GM21381 (cell line): ENCODE measurements around the gene YAP1.

Experiments used
- ATAC-seq: cut with Tn5 transposase; IDR thresholded peaks from one replicate; pipeline ENCODE4 v1.9.1; 2021; ENCODE audit warnings: mild to moderate bottlenecking, moderate library complexity; ENCODE audit not compliant: unreplicated experiment

The YAP1 gene

DNA sequence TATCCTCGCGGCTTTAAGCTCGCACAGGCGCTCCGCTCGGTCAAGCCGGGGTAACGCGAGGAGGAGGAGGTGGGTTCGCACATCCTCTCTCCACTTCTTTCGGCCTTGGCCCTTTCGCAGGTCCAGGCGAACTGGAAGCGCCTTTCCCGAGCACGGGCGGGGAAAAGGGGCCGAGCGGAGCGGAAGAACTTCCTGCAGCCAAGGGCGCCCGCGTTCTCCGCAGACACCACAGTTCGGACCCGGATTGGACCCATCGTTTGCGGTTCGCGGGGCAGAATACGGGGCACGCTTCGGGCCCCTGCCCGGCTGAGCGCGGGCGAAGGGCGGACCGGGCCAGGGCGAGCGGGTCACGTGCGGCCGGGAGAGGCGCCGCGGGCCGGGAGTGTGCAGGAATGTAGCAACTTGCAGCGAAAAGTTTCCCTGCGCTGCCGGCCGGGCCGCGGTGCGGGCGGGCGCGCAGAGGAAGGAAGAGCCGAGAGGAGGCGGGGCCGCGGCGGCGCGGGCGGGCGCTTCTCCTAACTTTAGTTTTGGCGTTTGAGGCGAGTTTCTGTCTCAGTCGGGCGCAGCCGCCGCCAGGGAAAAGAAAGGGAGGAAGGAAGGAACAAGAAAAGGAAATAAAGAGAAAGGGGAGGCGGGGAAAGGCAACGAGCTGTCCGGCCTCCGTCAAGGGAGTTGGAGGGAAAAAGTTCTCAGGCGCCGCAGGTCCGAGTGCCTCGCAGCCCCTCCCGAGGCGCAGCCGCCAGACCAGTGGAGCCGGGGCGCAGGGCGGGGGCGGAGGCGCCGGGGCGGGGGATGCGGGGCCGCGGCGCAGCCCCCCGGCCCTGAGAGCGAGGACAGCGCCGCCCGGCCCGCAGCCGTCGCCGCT lies at the start of gene YAP1:
TSS of gene YAP1 (plus strand) at position 552 of the 865 bp plus-strand sequence. CDS start 402 bp downstream, outside the sequence.
- ATAC-seq: peak; percentile 77

DNA sequence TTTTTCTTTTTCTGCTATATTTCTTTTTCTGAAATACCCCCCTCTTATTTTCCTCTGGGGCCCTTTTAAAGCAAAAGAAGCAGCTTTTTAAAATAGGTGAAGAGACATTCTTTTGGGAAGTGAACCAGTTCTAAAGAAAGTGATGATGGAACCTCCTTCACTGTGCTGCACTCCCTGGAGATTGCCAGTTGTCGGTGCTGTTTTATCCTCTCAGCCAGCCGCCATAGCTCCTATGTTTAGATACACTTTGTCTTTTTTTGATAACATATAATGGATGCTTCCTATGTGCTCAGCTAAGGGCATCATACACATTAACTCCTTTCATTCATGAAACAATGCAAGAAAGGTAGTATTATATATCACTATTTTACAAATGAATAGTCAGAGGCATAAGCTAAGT lies 49.0 kb upstream of the YAP1 start:
- no peak for ATAC-seq

DNA sequence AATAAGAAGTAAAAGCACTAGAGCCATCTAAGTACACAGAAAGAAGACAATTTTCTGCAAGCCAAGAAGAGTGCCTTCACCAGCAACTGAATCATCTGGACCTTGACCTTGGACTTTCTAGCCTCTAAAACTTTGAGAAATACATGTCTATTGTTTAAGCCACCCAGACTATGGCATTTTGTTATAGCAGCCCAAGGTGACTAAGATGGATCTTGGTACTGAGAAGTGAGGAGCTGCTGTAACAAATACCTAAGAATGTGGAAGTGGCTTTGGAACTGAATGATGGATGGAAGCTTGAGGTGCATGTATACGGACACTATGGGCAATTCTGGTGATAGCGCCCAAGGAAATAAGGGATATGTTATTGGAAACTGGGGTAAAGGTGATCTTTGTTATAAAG lies 48.1 kb upstream of the YAP1 start:
- ATAC-seq: no peak

DNA sequence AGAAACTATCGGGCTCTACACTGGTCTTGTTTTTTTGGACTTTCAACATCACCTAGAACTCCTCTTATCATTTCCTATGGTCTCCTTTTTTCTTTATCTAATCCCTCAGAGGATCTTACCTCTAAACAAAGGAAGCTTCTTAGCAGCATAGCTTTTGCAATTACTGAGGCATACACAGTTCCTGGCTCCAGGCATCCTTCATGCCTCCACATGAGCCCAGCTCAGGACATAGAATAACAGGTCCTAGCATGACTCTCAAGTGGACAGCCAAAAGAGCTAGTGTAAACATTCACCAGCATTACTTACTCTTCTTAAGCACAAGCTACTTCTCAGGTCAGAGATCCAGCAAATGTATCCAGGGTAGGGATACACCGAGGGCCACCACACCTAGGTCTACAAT lies 45.9 kb upstream of the YAP1 start:
- no peak for ATAC-seq

DNA sequence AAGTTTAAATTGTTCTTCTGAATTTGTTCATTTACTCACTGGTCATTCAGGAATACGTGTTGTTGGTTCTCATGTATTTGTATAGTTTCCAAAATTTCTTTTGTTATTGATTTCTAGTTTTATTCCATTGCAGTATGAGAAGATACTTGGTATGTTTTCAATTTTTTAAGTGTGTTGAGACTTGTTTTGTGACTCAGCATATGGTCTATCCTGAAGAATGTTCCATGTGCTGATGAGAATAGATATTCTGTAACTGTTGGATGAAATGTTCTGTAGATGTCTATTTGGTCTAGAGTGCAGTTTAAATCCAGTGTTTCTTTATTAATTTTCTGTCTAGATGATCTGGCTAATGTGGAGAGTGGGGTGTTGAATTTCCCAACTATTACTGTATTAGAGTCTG lies 39.5 kb upstream of the YAP1 start:
- no peak for ATAC-seq

DNA sequence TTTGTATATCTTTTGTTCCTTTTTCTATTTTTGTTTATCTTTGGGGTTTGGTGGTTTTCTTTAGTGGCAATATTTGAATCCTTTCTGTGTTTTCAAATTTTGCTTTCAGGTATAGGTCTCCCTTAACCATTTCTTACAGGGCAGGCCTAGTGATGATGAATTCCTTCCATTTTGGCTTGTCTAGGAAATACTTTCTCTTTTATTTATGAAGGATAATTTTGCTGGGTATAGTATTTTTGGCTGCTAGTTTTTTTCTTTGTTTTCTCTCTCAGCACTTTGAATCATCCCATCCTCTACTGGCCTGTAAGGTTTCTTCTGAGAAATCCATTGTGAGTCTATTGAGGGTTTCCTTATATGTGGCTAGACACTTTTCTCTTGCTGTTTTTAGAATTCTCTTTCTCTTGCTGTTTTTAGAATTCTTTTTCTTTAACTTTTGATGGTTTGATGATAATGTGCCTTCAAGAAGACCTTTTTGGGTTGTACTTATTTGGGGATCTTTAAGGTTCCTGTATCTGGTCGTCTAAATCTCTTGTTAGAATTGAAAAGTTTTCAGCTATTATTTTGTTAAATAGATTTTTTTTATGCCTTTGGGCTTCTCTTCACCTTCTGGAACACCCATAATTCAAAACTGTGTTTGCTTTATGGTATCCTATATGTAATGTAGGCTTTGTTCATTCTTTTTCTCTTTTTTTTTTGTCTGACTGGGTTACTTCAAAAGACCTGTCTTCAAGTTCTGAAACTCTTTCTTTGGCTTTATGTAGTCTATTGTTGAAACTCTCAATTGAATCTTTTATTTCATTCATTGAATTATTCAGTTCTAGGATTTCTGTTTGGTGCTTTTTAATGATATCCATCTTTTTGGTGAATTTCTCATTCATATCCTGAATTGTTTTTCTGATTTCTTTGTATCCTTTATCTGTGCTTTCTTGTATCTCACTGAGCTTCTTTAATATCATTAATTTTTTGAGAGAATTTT lies 38.5 kb upstream of the YAP1 start:
- ATAC-seq: no peak

DNA sequence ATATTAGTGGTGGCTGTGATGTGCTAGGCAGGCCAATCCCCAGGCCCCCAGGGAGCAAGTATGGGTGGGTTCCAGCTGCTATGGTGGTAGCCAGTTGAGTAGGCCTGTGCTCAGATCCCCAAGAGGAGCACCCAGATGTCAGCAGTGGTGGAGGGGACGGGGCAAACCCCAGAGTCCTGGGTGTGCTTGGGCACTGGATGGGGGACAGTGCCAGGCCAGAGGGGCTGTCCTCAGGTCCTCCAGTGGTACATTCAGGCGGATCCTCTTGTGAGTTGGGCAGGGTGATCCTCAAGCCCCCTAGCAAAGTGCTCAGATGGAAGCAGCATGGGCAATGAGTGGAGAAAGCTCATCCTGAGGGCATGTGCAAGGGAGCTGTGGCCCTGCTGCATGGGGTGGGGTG lies 37.0 kb upstream of the YAP1 start:
- no peak for ATAC-seq

DNA sequence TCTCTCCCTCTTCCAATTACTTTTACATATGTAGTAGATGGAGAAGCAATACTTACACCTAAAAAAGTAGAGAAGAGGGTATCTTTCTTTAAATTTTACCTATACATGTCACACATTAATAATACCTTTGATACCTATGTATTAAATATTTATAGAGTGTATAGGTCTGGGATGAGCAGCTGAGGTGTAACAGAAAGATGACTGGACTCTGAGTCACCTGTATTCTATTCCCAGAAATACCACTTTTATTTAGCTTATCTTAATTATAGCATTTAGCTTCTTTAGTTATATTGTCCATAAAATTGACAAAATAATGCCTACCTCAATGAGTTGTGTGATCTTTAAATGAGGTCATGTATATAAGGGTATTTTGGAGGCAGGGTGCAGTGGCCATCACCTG lies 30.6 kb upstream of the YAP1 start:
- no peak for ATAC-seq

DNA sequence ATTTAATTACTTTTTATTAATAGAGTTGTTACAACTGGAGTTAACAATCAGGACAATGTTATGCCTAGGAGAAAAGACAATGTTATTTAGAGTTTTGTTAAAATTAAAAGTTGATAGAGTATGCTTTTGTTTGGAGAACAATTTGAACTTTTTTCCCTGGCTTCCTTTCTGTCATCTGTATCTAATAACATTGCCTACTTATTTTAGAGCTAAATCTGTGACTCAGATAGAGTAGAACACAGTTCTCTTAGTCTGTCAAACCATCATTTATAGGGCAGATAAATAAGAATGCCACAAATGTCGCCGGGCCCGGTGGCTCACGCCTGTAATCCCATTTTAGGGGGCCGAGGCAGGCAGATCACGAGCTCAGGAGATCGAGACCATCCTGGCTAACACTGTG lies 28.9 kb upstream of the YAP1 start:
- ATAC-seq: no peak

DNA sequence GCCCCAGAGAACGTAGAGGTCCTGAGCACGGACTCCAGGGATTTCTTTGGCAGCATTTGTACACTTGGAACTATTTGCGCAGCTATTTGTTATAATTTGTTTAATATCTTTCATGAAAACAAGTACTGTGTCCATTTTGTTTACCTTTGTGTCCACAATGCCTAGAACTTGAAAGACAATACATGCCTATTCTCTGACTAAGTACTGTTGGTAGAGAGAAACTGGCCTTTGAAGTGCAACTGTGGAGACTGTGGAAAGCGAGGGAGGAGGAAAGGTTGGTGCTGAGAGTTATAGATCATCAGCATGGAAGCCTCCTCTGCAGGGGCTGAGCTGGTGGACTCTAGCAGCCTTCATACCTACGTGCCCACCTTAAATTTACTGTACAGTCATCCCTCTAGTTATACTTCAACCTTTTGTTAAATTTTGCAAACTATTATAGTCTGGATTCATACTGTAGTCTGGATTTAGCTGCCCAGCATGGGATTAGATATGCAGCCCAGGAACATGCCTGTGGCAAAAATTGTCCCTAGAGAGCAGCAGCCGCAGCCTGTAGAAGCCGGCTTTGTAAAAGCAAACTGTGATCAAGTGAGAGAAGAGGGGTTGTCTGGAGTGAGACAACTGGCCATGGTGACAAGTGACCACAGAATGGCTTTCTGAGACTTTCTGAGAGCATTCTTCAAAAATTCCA lies 24.2 kb upstream of the YAP1 start:
- ATAC-seq: no peak

DNA sequence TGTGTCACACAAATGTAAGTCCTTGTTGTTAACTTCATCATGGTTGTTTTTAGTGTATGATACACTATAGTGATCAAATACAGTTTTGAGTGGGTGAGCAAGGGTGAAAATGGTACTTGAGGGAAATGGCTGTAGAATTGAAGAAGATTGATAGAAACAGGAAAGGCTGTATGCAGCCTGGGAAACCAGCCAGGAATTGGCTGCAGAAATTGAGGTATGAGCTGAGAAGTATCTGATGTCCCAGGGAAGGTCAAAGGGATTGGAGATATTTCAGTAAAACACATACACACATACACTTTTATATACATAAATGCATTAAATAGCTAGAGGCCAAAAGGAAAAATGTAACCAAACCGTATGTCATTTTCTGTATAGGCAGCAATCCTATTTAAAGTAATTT lies 13.1 kb upstream of the YAP1 start:
- no peak for ATAC-seq

DNA sequence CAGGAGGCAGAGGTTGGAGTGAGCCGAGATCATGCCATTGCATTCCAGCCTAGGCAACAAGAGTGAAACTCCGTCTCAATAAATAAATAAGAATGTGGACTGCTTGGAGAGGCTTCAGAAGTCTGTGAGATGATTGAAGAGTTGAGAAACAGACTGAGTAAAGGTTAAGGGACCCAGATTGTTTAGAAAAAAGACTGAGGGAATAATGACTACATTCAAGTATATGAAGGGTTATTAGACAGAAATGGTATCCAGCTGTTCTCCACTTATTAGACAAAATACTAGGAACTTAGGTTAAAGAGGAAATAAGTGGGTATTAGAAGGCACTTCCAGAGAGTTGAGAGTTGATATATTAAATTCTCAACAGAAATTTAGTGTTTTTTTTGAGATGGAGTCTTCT lies 10.5 kb upstream of the YAP1 start:
- ATAC-seq: no peak

DNA sequence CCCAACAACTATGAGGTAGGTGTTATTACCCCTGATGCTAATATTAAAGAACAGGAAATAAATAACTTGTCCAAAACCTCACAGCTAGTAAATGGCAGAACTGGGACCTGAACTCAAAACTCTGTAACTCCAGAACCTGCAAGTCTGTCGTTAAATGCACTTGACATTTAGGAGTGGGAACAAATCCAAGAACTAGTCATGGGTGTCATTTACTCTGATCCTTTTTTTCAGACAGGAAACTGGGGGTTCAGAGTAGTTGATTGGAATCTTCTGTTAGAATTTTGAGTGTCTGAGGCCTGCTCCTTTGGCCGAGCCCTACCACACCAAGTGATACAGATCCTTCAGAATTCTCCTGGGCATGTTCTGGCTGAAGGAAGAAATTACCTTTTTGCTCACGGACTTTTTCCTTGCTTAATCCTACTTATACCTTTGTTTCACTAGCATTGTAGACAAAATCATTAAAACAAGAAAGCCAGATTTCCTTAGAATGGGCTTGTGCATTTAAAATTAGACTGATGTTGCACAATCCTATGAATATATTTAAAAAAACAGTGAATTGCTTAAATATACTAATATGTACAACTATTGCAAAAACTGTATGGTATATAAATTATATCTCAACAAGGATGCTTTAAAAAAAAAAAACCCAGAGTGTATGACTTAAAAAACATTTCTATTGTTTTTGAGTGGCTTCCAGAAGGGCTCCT lies 1.4 kb upstream of the YAP1 start:
- ATAC-seq: no peak

DNA sequence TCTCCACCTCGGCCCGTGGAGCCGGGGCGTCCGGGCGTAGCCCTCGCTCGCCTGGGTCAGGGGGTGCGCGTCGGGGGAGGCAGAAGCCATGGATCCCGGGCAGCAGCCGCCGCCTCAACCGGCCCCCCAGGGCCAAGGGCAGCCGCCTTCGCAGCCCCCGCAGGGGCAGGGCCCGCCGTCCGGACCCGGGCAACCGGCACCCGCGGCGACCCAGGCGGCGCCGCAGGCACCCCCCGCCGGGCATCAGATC lies 439 bp downstream of the YAP1 start:
- peak; percentile 19 for ATAC-seq

DNA sequence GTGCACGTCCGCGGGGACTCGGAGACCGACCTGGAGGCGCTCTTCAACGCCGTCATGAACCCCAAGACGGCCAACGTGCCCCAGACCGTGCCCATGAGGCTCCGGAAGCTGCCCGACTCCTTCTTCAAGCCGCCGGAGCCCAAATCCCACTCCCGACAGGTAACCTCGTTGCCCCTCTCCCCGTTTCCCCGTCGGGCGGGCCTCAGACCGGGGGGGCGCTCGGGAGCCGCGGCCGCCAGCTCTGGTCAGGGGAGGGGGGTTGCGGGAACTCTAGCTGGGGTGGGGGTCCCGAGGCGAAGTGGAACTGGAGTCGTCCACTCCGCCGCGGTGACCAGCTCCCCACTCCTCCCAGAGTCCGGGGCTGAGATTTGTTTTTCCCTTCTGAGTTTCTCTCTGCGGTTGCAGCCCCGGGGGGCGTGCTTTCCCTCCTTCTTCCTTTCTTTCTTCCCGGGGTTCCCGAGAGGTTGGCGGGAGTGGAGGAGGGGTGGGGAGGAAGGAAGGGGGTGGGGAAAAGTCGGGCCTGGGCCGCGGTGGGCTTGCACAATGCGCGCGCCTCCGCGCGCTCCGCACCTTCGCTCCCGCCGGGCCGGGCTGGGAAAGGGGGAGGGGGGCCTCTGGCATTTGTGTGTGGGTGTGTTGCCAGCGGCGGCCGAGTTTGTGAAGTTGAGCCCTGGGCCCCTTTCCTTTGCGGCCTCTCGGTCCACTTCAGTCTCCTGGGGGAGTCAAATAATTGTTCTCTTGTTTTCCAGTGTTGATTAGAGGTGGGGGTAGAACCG lies 952 bp downstream of the YAP1 start:
- no peak for ATAC-seq

DNA sequence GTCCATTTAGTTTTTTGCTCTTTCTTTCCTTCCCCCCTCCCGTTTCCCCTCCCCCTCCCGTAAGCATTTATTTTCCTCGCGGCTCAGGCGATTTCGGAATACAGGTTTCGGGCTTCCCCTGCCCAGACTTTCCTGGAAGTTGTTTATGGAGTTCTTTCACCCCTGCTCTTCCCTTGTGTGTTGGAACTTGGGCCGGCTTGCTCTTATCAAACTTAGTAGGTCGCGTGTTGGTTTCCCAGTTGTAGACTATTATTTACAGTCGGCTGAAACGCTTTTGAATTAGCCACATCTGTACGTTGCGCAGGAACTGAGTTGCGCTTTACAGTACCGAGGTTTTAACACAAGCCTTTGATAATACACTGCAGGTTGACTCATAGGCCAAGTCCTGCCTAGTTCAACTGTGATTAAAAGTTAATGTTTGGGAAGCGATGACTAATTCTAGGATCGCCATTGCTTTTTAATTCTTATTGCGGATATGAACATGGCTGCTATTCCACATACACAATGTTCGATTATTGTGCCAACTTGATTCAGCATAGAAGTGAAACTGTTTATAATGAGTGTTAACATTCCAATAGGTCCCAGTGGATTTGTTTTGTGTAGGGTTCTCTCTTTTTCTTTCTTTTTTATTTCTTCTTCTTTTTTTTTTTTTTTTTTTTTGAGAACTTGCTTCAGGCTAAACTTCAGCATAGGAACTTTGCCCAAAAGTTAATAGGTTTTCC lies 1.7 kb downstream of the YAP1 start:
- ATAC-seq: no peak

DNA sequence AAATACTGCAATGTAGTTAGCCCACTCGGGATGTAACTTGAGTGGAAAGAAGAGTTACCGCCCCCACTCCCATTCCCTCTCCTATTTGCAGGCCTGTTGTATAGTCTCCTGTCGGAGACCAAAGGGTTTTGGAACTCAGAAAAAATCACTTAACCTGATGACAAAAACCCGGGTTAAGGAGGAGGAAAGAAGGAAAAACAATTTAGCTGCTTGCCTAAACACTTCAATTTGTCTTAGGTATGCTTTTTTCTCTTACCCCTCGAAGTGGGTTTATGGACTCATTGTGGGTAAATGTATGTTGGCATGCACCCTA lies 2.2 kb downstream of the YAP1 start:
- ATAC-seq: no peak

DNA sequence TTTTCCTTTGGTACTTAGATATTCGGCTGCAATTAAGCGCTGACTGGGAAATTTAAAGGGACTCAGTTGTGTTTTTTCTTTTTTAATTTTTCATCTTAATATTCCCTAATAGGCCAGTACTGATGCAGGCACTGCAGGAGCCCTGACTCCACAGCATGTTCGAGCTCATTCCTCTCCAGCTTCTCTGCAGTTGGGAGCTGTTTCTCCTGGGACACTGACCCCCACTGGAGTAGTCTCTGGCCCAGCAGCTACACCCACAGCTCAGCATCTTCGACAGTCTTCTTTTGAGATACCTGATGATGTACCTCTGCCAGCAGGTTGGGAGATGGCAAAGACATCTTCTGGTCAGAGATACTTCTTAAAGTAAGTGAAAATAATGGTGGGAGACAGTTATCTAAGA lies 3.8 kb downstream of the YAP1 start:
- no peak for ATAC-seq

DNA sequence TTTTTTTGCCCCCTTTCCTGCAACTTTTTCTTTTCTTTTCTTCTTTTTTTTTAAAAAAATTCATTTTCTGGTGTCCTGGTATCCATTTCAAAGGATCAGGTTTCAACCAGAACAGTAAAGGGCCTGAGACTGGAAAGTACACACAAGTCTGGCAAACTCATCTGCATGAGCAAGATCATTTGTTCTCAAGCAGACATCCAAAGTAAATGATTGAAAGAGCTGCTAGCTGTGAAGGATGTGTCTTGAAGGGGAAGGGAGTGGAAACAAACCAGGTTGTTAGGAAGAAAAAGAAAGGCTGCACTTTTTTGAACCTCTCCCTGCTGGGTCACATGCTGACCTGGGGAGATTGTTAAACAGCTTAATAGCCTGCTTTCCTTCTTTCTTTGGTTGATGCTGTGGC lies 5.3 kb downstream of the YAP1 start:
- no peak for ATAC-seq
